ENCODE data around the gene STK38L. TPM values are rescaled to one million over a fixed set of nuclear protein-coding genes. Genes with fewer than 3 reads are reported as not detected.

The STK38L gene
- total RNA-seq, 1 donor = 68.8 TPM

GRCh38 chr12:27330846-27331245 lies 86.8 kb downstream of the STK38L start:
- Histone ChIP-seq H3K27me3 (ENCODE audit: insufficient read depth, low read length) (no peaks in the 10 kb centered on the region), H2AFZ (ENCODE audit: low read length) (no peak overlapping the region), H3K79me2 (ENCODE audit: insufficient read depth, low read length) (peaks cover 39% of the 10 kb centered on the region), H3K4me2 (ENCODE audit: insufficient read depth, low read length) (peak overlapping the region; percentile 92), H3K27ac (ENCODE audit: low read depth, low read length) (peak overlapping the region; percentile 77), H3K4me1 (ENCODE audit: insufficient read depth, low read length) (peaks cover 35% of the 10 kb centered on the region), H3K4me3 (ENCODE audit: insufficient read depth, low read length) (peak overlapping the region; percentile 83), H3K36me3 (ENCODE audit: insufficient read depth, low read length) (peaks cover 12% of the 10 kb centered on the region), H4K20me1 (ENCODE audit: insufficient read depth, low read length) (no peaks in the 10 kb centered on the region), H3K9me3 (ENCODE audit: low read depth, low read length) (no peaks in the 10 kb centered on the region)
- TF ChIP-seq, protein P1, sequence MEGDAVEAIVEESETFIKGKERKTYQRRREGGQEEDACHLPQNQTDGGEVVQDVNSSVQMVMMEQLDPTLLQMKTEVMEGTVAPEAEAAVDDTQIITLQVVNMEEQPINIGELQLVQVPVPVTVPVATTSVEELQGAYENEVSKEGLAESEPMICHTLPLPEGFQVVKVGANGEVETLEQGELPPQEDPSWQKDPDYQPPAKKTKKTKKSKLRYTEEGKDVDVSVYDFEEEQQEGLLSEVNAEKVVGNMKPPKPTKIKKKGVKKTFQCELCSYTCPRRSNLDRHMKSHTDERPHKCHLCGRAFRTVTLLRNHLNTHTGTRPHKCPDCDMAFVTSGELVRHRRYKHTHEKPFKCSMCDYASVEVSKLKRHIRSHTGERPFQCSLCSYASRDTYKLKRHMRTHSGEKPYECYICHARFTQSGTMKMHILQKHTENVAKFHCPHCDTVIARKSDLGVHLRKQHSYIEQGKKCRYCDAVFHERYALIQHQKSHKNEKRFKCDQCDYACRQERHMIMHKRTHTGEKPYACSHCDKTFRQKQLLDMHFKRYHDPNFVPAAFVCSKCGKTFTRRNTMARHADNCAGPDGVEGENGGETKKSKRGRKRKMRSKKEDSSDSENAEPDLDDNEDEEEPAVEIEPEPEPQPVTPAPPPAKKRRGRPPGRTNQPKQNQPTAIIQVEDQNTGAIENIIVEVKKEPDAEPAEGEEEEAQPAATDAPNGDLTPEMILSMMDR (IDR thresholded peaks at IDR 0.05; ENCODE audit: extremely low read depth, low read depth, low read length) = no peak
- DNase-seq (ENCODE audit: insufficient read length, low spot score, missing footprints) = peak; percentile 31

DNA sequence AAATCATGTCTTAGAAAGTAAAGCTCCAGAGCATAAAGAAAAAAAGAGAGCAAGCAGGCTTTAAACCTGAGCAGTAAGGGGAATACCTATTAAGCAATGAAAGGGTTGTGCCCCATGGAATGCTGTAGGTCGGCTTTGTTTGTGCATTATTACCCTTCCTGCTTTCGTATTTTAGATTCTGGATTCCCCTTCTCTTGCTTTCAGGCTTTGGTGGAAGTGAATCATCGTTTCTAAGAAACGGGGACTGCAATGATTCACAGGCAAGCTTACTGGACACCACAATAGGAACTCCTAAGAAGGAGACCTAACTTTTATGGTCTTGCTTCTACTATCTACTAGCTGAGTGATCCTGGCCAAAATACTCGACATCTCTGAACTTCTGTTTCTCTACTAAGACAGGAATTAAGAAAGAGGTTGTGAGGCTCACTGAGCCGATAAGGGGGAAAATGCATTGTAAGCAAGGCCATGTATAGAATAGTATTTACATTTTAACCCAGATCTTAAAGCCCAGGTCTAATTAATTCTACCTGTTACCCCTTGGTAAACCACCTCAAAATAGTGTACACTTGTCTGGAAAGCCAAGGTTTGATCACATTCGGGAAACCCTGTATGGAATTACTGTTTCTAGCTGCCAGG lies 87.3 kb downstream of the STK38L start:
- H4K20me1 ChIP-seq (ENCODE audit: insufficient read depth, low read length) = no peaks in the 10 kb centered on the region
- DNase-seq (ENCODE audit: insufficient read length, low spot score, missing footprints) = peak; percentile 97
- H3K9me3 ChIP-seq (ENCODE audit: low read depth, low read length) = no peaks in the 10 kb centered on the region
- H3K4me3 ChIP-seq (ENCODE audit: insufficient read depth, low read length) = peak overlapping the region; percentile 83
- peak overlapping the region; percentile 92 for H3K4me2 ChIP-seq (ENCODE audit: insufficient read depth, low read length)
- peak overlapping the region; percentile 83 for H2AFZ ChIP-seq (ENCODE audit: low read length)
- H3K79me2 ChIP-seq (ENCODE audit: insufficient read depth, low read length) = peaks cover 45% of the 10 kb centered on the region
- H3K27ac ChIP-seq (ENCODE audit: low read depth, low read length) = peak overlapping the region; percentile 77
- peaks cover 8% of the 10 kb centered on the region for H3K36me3 ChIP-seq (ENCODE audit: insufficient read depth, low read length)
- no peaks in the 10 kb centered on the region for H3K27me3 ChIP-seq (ENCODE audit: insufficient read depth, low read length)
- TF ChIP-seq, protein P1 (IDR thresholded peaks at IDR 0.05; ENCODE audit: extremely low read depth, low read depth, low read length) = no peak
- peaks cover 35% of the 10 kb centered on the region for H3K4me1 ChIP-seq (ENCODE audit: insufficient read depth, low read length)

- Histone ChIP-seq H3K4me1 (ENCODE audit: insufficient read depth, low read length) (peaks cover 35% of the 10 kb centered on the region), H3K4me3 (ENCODE audit: insufficient read depth, low read length) (peak overlapping the region; percentile 83), H3K4me2 (ENCODE audit: insufficient read depth, low read length) (peak overlapping the region; percentile 92), H3K27ac (ENCODE audit: low read depth, low read length) (peak overlapping the region; percentile 77), H3K79me2 (ENCODE audit: insufficient read depth, low read length) (peaks cover 47% of the 10 kb centered on the region), H2AFZ (ENCODE audit: low read length) (peak overlapping the region; percentile 83), H3K36me3 (ENCODE audit: insufficient read depth, low read length) (peaks cover 8% of the 10 kb centered on the region), H3K9me3 (ENCODE audit: low read depth, low read length) (no peaks in the 10 kb centered on the region), H3K27me3 (ENCODE audit: insufficient read depth, low read length) (no peaks in the 10 kb centered on the region), H4K20me1 (ENCODE audit: insufficient read depth, low read length) (no peaks in the 10 kb centered on the region)
- TF ChIP-seq, protein P1 (IDR thresholded peaks at IDR 0.05; ENCODE audit: extremely low read depth, low read depth, low read length) = no peak
- peak; percentile 58 for DNase-seq (ENCODE audit: insufficient read length, low spot score, missing footprints)
These were observed 87.8 kb downstream of the STK38L start for GRCh38 chr12:27331927-27332324.

DNA sequence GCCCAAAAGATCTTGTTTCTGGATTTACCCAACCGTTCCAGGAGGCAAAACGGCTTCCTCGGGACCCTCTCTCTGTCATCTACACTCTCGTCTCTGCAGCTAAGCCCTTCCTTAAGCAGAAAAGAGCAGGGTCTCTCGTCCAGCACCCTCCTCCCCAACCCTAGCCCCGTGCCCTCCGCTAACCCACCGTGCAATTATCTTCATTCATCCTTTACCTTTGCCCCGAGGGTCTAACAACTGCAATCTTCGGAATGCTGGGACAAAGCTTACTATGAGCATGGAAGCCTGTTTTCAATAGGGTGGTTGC lies 88.3 kb downstream of the STK38L start:
- no peaks in the 10 kb centered on the region for H4K20me1 ChIP-seq (ENCODE audit: insufficient read depth, low read length)
- H3K79me2 ChIP-seq (ENCODE audit: insufficient read depth, low read length) = peaks cover 52% of the 10 kb centered on the region
- H3K4me2 ChIP-seq (ENCODE audit: insufficient read depth, low read length) = peak overlapping the region; percentile 92
- H3K4me3 ChIP-seq (ENCODE audit: insufficient read depth, low read length) = peak overlapping the region; percentile 83
- H3K4me1 ChIP-seq (ENCODE audit: insufficient read depth, low read length) = peaks cover 35% of the 10 kb centered on the region
- TF ChIP-seq, protein P1 (IDR thresholded peaks at IDR 0.05; ENCODE audit: extremely low read depth, low read depth, low read length) = no peak
- H3K36me3 ChIP-seq (ENCODE audit: insufficient read depth, low read length) = peaks cover 7% of the 10 kb centered on the region
- H3K9me3 ChIP-seq (ENCODE audit: low read depth, low read length) = no peaks in the 10 kb centered on the region
- DNase-seq (ENCODE audit: insufficient read length, low spot score, missing footprints) = peak; percentile 31
- H3K27me3 ChIP-seq (ENCODE audit: insufficient read depth, low read length) = no peaks in the 10 kb centered on the region
- peak overlapping the region; percentile 77 for H3K27ac ChIP-seq (ENCODE audit: low read depth, low read length)
- H2AFZ ChIP-seq (ENCODE audit: low read length) = peak overlapping the region; percentile 83
